GM12878 (cell line): ENCODE results near the gene PRKCE.

Source experiments
- BCL11A ChIP-seq: IDR thresholded peaks from 2 replicates; pipeline ENCODE4 v1.6.1; 2011; ENCODE audit warnings: low read depth, low read length
- BMI1 ChIP-seq: fragments of 450-650 bp; IDR thresholded peaks from 2 replicates; pipeline ENCODE4 v1.6.1; 2016; ENCODE audit warnings: mild to moderate bottlenecking, moderate library complexity, borderline replicate concordance
- CREB1 ChIP-seq: IDR thresholded peaks from 2 replicates; pipeline ENCODE4 v1.6.1; 2012; ENCODE audit warnings: low read depth, mild to moderate bottlenecking, inconsistent platforms
- CREM ChIP-seq: IDR thresholded peaks from 2 replicates; pipeline ENCODE4 v1.6.1; 2014; ENCODE audit warnings: antibody characterized with exemption, low read depth
- CTCF ChIP-seq, 3 experiments: IDR thresholded peaks in 2 of 3; conservative IDR thresholded peaks in 1 of 3; 2 replicates each; pipeline ENCODE4 v1.5.1; 2011; ENCODE audit warnings: low read depth in 3 of 3, low read length in 3 of 3, mild to moderate bottlenecking in 3 of 3, control low read depth in 2 of 3, moderate library complexity in 2 of 3, inconsistent platforms in 1 of 3, mixed read lengths in 1 of 3; ENCODE audit not compliant: control insufficient read depth in 2 of 3, insufficient read depth in 1 of 3; ENCODE audit errors: extremely low read depth in 1 of 3
- JUNB ChIP-seq: IDR thresholded peaks from 2 replicates; pipeline ENCODE4 v1.6.1; 2016; ENCODE audit warnings: antibody characterized with exemption, mild to moderate bottlenecking
- JUND ChIP-seq: IDR thresholded peaks from 2 replicates; pipeline ENCODE4 v1.6.1; 2012; ENCODE audit warnings: low read depth, mild to moderate bottlenecking, low read length, improper control_type of control experiment, moderate library complexity
- NFIC ChIP-seq: IDR thresholded peaks from 2 replicates; pipeline ENCODE4 v1.6.1; 2012; ENCODE audit warnings: low read depth, mild to moderate bottlenecking, inconsistent platforms, low read length, moderate library complexity
- POLR2A ChIP-seq: IDR thresholded peaks from 2 replicates; pipeline ENCODE4 v1.6.1; 2011; ENCODE audit warnings: low read depth, mild to moderate bottlenecking, low read length
- SMC3 ChIP-seq: IDR thresholded peaks from 2 replicates; pipeline ENCODE4 v1.6.1; 2011; ENCODE audit warnings: low read length, improper control_type of control experiment, borderline replicate concordance

- TF ChIP-seq POLR2A (no peak), CREB1 (no peak), BMI1 (no peak), NFIC (no peak), BCL11A (no peak), CTCF (IDR thresholded peaks at IDR 0.05 in 2 of 3, conservative IDR thresholded peaks at IDR 0.05 in 1 of 3; ENCODE audit: control insufficient read depth in 2 of 3, extremely low read depth in 1 of 3, insufficient read depth in 1 of 3, low read depth in 3 of 3, low read length in 3 of 3) (no peak), JUNB (no peak), JUND (no peak), CREM (no peak), SMC3 (no peak)
These were observed 33.3 kb downstream of the PRKCE start for GRCh38 chr2:45684756-45685155.
